K562 (cell line): ENCODE data around the gene ATXN3. TPM values are rescaled to one million over a fixed set of nuclear protein-coding genes. Genes with fewer than 3 reads are reported as not detected.

ENCODE experiments used
- ATF1 ChIP-seq, 2 experiments: fragments of 450-650 bp in 1 of 2; IDR thresholded peaks; 2 replicates each; pipeline ENCODE4 v1.6.1; 2016; ENCODE audit warnings: missing compliant biosample characterization in 1 of 2, missing genetic modification characterization in 1 of 2
- EGR1 ChIP-seq: fragments of 450-650 bp; conservative IDR thresholded peaks from 2 replicates; pipeline ENCODE4 v1.6.1; 2017; ENCODE audit warnings: mild to moderate bottlenecking
- ERF ChIP-seq: fragments of 450-650 bp; formaldehyde crosslinking; IDR thresholded peaks from 2 replicates; pipeline ENCODE4 v1.4.0; 2020; ENCODE audit warnings: mild to moderate bottlenecking, mixed read lengths
- ESRRB ChIP-seq: fragments of 250-450 bp; sonication (Bioruptor Pico); IDR thresholded peaks from 2 replicates; pipeline ENCODE4 v1.5.0; 2020; ENCODE audit warnings: mild to moderate bottlenecking, moderate library complexity, borderline replicate concordance
- GTF2A2 ChIP-seq: IDR thresholded peaks from 2 replicates; pipeline ENCODE4 v1.6.1; 2016; ENCODE audit warnings: mild to moderate bottlenecking, missing genetic modification characterization, missing compliant biosample characterization
- GTF2E2 ChIP-seq: fragments of 200-800 bp; sonication (Bioruptor generic); IDR thresholded peaks from 2 replicates; pipeline ENCODE4 v1.6.1; 2016; ENCODE audit warnings: missing genetic modification characterization, missing compliant biosample characterization
- MYC ChIP-seq, 2 experiments: fragments of 250-450 bp in 1 of 2; sonication (Bioruptor Pico) in 1 of 2; IDR thresholded peaks; 2 replicates each; pipeline versions ENCODE4 v1.5.1 to v1.6.1; 2012 to 2021; ENCODE audit warnings: low read depth in 2 of 2, borderline replicate concordance in 1 of 2, improper control_type of control experiment in 1 of 2, low read length in 1 of 2, mild to moderate bottlenecking in 1 of 2, moderate library complexity in 1 of 2
- NFATC3 ChIP-seq: fragments of 450-650 bp; IDR thresholded peaks from 2 replicates; pipeline ENCODE4 v1.6.1; 2017; ENCODE audit warnings: mild to moderate bottlenecking
- NFYB ChIP-seq: IDR thresholded peaks from 2 replicates; pipeline ENCODE4 v1.6.1; 2011; ENCODE audit warnings: mild to moderate bottlenecking, moderate library complexity; ENCODE audit not compliant: insufficient read length; ENCODE audit errors: extremely low read depth
- POLR2A ChIP-seq: fragments of 450-650 bp; conservative IDR thresholded peaks from 2 replicates; pipeline ENCODE4 v1.6.1; 2016
- SUPT5H ChIP-seq: fragments of 450-650 bp; IDR thresholded peaks from 2 replicates; pipeline ENCODE4 v1.6.1; 2016
- XRCC4 ChIP-seq: IDR thresholded peaks from one replicate; pipeline ENCODE4 v1.6.1; 2011; ENCODE audit not compliant: insufficient read depth, insufficient read length; ENCODE audit errors: extremely low read depth
- ZNF253 ChIP-seq: fragments of 250-450 bp; sonication (Bioruptor Pico); conservative IDR thresholded peaks from 2 replicates; pipeline ENCODE4 v1.6.1; 2021; ENCODE audit warnings: mild to moderate bottlenecking
- polyA plus RNA-seq, 8 experiments: library from polyadenylated mRNA; depleted of rRNA in 4 of 8; stranded (reverse) in 5 of 8; unstranded in 3 of 8; fragments of >200 nt; fragmentation: Nextera tagmentation in 2 of 8; fragmentation: Illumina TruSeq in 1 of 8; extraction: Ambion mirVana in 2 of 8; extraction: Trizol in 1 of 8; gene quantifications; 2 replicates each; pipeline versions ENCODE4 v1.2.1 to v1.2.3, GENCODE V29; 2011 to 2014; ENCODE audit warnings: inconsistent platforms in 1 of 8, missing spikeins in 1 of 8
- total RNA-seq, 7 experiments: library from RNA; depleted of rRNA in 6 of 7; stranded (reverse); fragments of >200 nt in 6 of 7; fragmentation: Illumina TruSeq in 2 of 7; extraction: Trizol in 2 of 7; gene quantifications; 2 replicates each; pipeline versions ENCODE4 v1.2.1 to v1.2.3, GENCODE V29; 2011 to 2021; ENCODE audit warnings: low replicate concordance in 1 of 7
- TF ChIP-seq, protein P1 (sequence below): fragments of 450-650 bp; formaldehyde crosslinking; IDR thresholded peaks from 2 replicates; pipeline ENCODE4 v1.4.0; 2020; ENCODE audit warnings: mild to moderate bottlenecking, moderate library complexity
- TF ChIP-seq, protein P2 (sequence below): fragments of 450-650 bp; formaldehyde crosslinking; conservative IDR thresholded peaks from 2 replicates; pipeline ENCODE4 v1.4.0; 2022; ENCODE audit warnings: mild to moderate bottlenecking, missing genetic modification characterization
- TF ChIP-seq, protein P3 (sequence below), 2 experiments: fragments of 450-650 bp; conservative IDR thresholded peaks; 2 replicates each; pipeline ENCODE4 v1.6.1; 2017; ENCODE audit warnings: mild to moderate bottlenecking in 2 of 2, moderate library complexity in 2 of 2
- TF ChIP-seq, protein P4 (sequence below): fragments of 450-650 bp; formaldehyde crosslinking; IDR thresholded peaks from 2 replicates; pipeline ENCODE4 v1.4.0; 2022; ENCODE audit warnings: missing genetic modification characterization
- TF ChIP-seq, protein P5 (sequence below): fragments of 250-450 bp; sonication (Bioruptor Pico); IDR thresholded peaks from 2 replicates; pipeline ENCODE4 v1.9.0; 2021; ENCODE audit warnings: mild to moderate bottlenecking

Gene ATXN3
- total and polyA plus RNA-seq, 9 of the 15 experiments (the other 6 are each of a cell fraction or from before 2014, with no cell fraction given): 11.3 to 25.0 (median 14.6) TPM

DNA sequence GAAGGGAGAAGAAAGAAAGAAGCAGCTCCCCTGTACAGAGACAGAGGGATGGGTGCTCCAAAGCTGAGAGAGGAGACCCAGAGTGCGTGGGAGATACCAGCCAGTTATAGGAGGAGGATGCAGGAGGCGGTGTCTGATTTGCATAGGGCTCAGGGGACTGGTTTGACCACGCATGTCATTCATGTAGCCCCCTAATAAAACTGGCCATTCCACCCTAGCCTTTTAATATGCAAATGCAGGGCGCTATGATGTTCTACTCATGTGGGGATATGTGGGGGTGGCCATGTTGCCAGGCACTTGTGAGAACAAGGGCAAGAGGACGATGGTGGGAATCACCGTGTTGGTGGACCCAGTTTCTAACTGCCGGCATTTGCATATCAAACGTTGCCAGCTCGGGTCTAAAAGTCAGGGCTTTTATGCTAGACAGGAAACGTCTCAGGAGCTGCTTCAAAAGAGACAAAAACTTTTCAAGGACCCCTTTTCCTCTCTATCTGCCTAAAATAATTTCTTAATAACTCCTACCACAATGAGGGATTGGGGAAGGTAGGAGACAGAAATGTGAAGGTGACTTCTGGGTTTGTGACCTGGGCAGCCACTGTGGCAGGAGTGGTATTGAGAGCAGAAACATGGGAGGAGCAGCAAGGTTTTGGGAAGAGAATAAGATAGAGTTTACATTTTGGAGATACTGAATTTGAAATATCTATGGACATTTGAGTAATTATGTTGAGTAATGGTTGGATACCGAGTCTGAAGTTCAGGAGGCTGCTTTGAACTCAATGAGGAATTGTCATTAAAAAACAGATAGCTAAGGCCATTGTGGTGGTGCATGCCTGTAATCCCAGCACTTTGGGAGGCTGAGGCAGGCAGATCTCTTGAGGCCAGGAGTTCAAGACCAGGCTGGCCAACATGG, 2.2 kb upstream of the ATXN3 start (continued):
- TF ChIP-seq, protein P1, sequence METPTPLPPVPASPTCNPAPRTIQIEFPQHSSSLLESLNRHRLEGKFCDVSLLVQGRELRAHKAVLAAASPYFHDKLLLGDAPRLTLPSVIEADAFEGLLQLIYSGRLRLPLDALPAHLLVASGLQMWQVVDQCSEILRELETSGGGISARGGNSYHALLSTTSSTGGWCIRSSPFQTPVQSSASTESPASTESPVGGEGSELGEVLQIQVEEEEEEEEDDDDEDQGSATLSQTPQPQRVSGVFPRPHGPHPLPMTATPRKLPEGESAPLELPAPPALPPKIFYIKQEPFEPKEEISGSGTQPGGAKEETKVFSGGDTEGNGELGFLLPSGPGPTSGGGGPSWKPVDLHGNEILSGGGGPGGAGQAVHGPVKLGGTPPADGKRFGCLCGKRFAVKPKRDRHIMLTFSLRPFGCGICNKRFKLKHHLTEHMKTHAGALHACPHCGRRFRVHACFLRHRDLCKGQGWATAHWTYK (CRISPR knock-in tag): 0 out of 2 replicates have a peak, but pooled peaks have one; percentile 34
- TF ChIP-seq, protein P2, sequence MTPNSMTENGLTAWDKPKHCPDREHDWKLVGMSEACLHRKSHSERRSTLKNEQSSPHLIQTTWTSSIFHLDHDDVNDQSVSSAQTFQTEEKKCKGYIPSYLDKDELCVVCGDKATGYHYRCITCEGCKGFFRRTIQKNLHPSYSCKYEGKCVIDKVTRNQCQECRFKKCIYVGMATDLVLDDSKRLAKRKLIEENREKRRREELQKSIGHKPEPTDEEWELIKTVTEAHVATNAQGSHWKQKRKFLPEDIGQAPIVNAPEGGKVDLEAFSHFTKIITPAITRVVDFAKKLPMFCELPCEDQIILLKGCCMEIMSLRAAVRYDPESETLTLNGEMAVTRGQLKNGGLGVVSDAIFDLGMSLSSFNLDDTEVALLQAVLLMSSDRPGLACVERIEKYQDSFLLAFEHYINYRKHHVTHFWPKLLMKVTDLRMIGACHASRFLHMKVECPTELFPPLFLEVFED (CRISPR knock-in tag): peak; percentile 94
- 0 out of 2 replicates have a peak, but pooled peaks have one; percentile 40 for TF ChIP-seq GTF2A2 (tag)
- no peak for TF ChIP-seq MYC (IDR thresholded peaks at IDR 0.05; ENCODE audit: low read depth, low read length)
- no peak for TF ChIP-seq MYC (CRISPR knock-in tag; IDR thresholded peaks at IDR 0.05; ENCODE audit: borderline replicate concordance, low read depth)
- TF ChIP-seq, protein P3, sequence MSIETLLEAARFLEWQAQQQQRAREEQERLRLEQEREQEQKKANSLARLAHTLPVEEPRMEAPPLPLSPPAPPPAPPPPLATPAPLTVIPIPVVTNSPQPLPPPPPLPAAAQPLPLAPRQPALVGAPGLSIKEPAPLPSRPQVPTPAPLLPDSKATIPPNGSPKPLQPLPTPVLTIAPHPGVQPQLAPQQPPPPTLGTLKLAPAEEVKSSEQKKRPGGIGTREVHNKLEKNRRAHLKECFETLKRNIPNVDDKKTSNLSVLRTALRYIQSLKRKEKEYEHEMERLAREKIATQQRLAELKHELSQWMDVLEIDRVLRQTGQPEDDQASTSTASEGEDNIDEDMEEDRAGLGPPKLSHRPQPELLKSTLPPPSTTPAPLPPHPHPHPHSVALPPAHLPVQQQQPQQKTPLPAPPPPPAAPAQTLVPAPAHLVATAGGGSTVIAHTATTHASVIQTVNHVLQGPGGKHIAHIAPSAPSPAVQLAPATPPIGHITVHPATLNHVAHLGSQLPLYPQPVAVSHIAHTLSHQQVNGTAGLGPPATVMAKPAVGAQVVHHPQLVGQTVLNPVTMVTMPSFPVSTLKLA (conservative IDR thresholded peaks at IDR 0.05): 0 out of 4 replicates have a peak, but pooled peaks of 1 of the 2 experiments have one; percentile 16
- 0 out of 2 replicates have a peak, but pooled peaks have one; percentile 58 for TF ChIP-seq ERF (CRISPR knock-in tag)
- TF ChIP-seq NFATC3: no peak
- peak; percentile 21 for TF ChIP-seq NFYB
- TF ChIP-seq, protein P4, sequence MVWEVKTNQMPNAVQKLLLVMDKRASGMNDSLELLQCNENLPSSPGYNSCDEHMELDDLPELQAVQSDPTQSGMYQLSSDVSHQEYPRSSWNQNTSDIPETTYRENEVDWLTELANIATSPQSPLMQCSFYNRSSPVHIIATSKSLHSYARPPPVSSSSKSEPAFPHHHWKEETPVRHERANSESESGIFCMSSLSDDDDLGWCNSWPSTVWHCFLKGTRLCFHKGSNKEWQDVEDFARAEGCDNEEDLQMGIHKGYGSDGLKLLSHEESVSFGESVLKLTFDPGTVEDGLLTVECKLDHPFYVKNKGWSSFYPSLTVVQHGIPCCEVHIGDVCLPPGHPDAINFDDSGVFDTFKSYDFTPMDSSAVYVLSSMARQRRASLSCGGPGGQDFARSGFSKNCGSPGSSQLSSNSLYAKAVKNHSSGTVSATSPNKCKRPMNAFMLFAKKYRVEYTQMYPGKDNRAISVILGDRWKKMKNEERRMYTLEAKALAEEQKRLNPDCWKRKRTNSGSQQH (CRISPR knock-in tag): peak; percentile 97
- no peak for TF ChIP-seq XRCC4
- peak; percentile 73 for TF ChIP-seq EGR1
- TF ChIP-seq ATF1 (CRISPR knock-in tag; IDR thresholded peaks at IDR 0.05): no peak
- no peak for TF ChIP-seq ATF1 (tag; IDR thresholded peaks at IDR 0.05)
- TF ChIP-seq SUPT5H: peak; percentile 64
- TF ChIP-seq GTF2E2: peak; percentile 55; the same call in 1 of the 2 replicates
- no peak for TF ChIP-seq ESRRB (CRISPR knock-in tag)
- peak; percentile 87 for TF ChIP-seq POLR2A
- TF ChIP-seq, protein P5, sequence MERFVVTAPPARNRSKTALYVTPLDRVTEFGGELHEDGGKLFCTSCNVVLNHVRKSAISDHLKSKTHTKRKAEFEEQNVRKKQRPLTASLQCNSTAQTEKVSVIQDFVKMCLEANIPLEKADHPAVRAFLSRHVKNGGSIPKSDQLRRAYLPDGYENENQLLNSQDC (CRISPR knock-in tag): peak; percentile 59; the same call in 1 of the 2 replicates
- no peak for TF ChIP-seq ZNF253 (CRISPR knock-in tag)
